Suprapubic skin (tissue), 4 donors: ENCODE results near the gene PCDHGA12. TPM values are rescaled to one million over a fixed set of nuclear protein-coding genes. Genes with fewer than 3 reads are reported as not detected.
"Not testable (repeated sequence)": the region's sequence is repeated elsewhere in the genome, so short reads cannot be mapped to it uniquely, and the experiment has no call there.

Source experiments
- DNase-seq, 2 donors: peaks; one replicate each; pipeline ENCODE4 v3.0.0-alpha.2; 2019; ENCODE audit warnings: low spot score in 2 of 2
- H3K27ac ChIP-seq: fragments of 200-600 bp; sonication (generic); one replicate; pipeline ENCODE4 v1.5.1; 2019
- H3K27me3 ChIP-seq: fragments of 200-600 bp; sonication (generic); one replicate; pipeline ENCODE4 v1.5.1; 2019
- H3K36me3 ChIP-seq: fragments of 200-600 bp; sonication (generic); one replicate; pipeline ENCODE4 v1.5.1; 2019
- H3K4me1 ChIP-seq: fragments of 200-600 bp; sonication (generic); one replicate; pipeline ENCODE4 v1.5.1; 2019
- H3K4me3 ChIP-seq: fragments of 200-600 bp; sonication (generic); one replicate; pipeline ENCODE4 v1.5.1; 2019; ENCODE audit warnings: mild to moderate bottlenecking
- H3K9me3 ChIP-seq: fragments of 200-600 bp; sonication (generic); one replicate; pipeline ENCODE4 v1.5.1; 2019
- CTCF ChIP-seq, 2 donors: fragments of 200-600 bp in 1 of 2; fragments of 450-650 bp in 1 of 2; sonication (generic) in 1 of 2; IDR thresholded peaks; one replicate each; pipeline ENCODE4 v1.5.1; 2016 to 2019; ENCODE audit warnings: antibody characterized with exemption in 2 of 2, mild to moderate bottlenecking in 1 of 2, moderate library complexity in 1 of 2
- EP300 ChIP-seq: sonication (generic); formaldehyde crosslinking; IDR thresholded peaks from one replicate; pipeline ENCODE4 v1.6.1; 2017; ENCODE audit warnings: antibody characterized with exemption
- POLR2A ChIP-seq, 2 donors: fragments of 450-650 bp; IDR thresholded peaks; one replicate each; pipeline ENCODE4 v1.6.1; 2017; ENCODE audit warnings: antibody characterized with exemption in 2 of 2, mild to moderate bottlenecking in 2 of 2, moderate library complexity in 2 of 2
- POLR2AphosphoS5 ChIP-seq, 3 donors: sonication (generic); formaldehyde crosslinking; IDR thresholded peaks; one replicate each; pipeline ENCODE4 v1.6.1; 2017; ENCODE audit warnings: antibody characterized with exemption in 3 of 3
- WGBS: methylation state at CpG from one replicate; pipeline ENCODE4 v1.1.5; 2018; 5-methylcytosine and 5-hydroxymethylcytosine counted together
- total RNA-seq, 4 donors: library from RNA; depleted of rRNA; stranded (reverse); fragments of >200 nt; gene quantifications; one replicate each; pipeline ENCODE4 v1.1.0, GENCODE V29; 2016

PCDHGA12 gene
- total RNA-seq, 4 donors from 2014 or later = 2.9 to 13.4 (median 6.6) TPM

GRCh38 chr5:141397756-141398551 is 32.4 kb upstream of the PCDHGA12 start, which contains the start of gene PCDHGB5:
Gene PCDHGB5 (plus strand): TSS chr5:141397947. CDS start chr5:141398128, 181 bp downstream.
- not testable (repeated sequence) for H3K36me3 ChIP-seq, H3K27ac ChIP-seq, H3K4me1 ChIP-seq, H3K27me3 ChIP-seq, DNase-seq
- 7% methylated on average over 25 of the region's 43 CpGs for WGBS
- H3K9me3 ChIP-seq = peaks cover 65% of the 10 kb centered on the region
- TF ChIP-seq CTCF (IDR thresholded peaks at IDR 0.05) = peak; percentile 25 to 42
- peak within 1 kb of the TSS; percentile 20 for H3K4me3 ChIP-seq

GRCh38 chr5:141398608-141399007 is 31.7 kb upstream of the PCDHGA12 start:
- Histone ChIP-seq H3K36me3 (no peaks in the 10 kb centered on the region), H3K4me3 (no peak overlapping the region), H3K27ac (no peak overlapping the region), H3K9me3 (peaks cover 65% of the 10 kb centered on the region), H3K27me3 (peaks cover 5% of the 10 kb centered on the region), H3K4me1 (no peaks in the 10 kb centered on the region)
- TF ChIP-seq POLR2AphosphoS5 (IDR thresholded peaks at IDR 0.05) (no peak), POLR2A (IDR thresholded peaks at IDR 0.05) (no peak), EP300 (no peak), CTCF (IDR thresholded peaks at IDR 0.05) (no peak)
- DNase-seq = no peak
- WGBS = 25% methylated on average over 15 of the region's 15 CpGs

- no peak overlapping the region for H3K4me3 ChIP-seq
- 32% methylated on average over 16 of the region's 61 CpGs for WGBS
- H3K36me3 ChIP-seq = no peaks in the 10 kb centered on the region
- no peak for DNase-seq
- H3K4me1 ChIP-seq = no peaks in the 10 kb centered on the region
- TF ChIP-seq CTCF (IDR thresholded peaks at IDR 0.05) (no peak), POLR2AphosphoS5 (IDR thresholded peaks at IDR 0.05) (no peak), POLR2A (IDR thresholded peaks at IDR 0.05) (no peak), EP300 (no peak)
- H3K27me3 ChIP-seq = peaks cover 5% of the 10 kb centered on the region
- H3K27ac ChIP-seq = no peak overlapping the region
- H3K9me3 ChIP-seq = peaks cover 62% of the 10 kb centered on the region
These were observed 30.6 kb upstream of the PCDHGA12 start for GRCh38 chr5:141399555-141400258.

- Histone ChIP-seq H3K27me3 (peaks cover 5% of the 10 kb centered on the region), H3K9me3 (peaks cover 63% of the 10 kb centered on the region), H3K36me3 (no peaks in the 10 kb centered on the region), H3K27ac (no peak within 1 kb of the TSS), H3K4me1 (no peaks in the 10 kb centered on the region), H3K4me3 (peak within 1 kb of the TSS; percentile 30)
- 14% methylated on average over 23 of the region's 27 CpGs for WGBS
- TF ChIP-seq POLR2AphosphoS5 (IDR thresholded peaks at IDR 0.05) = no peak
- no peak for TF ChIP-seq POLR2A (IDR thresholded peaks at IDR 0.05)
- no peak for TF ChIP-seq EP300
- TF ChIP-seq CTCF (IDR thresholded peaks at IDR 0.05) = peak in 1 of 2 donors; percentile 23
- DNase-seq = no peak
These were observed 27.6 kb upstream of the PCDHGA12 start, which contains the start of gene PCDHGA9 for GRCh38 chr5:141402553-141403243. Gene PCDHGA9 (plus strand): TSS chr5:141402778. CDS start chr5:141402953, 175 bp downstream.
